Fibroblast of villous mesenchyme (primary cell): ENCODE results near the gene NADSYN1. TPM values are rescaled to one million over a fixed set of nuclear protein-coding genes. Genes with fewer than 3 reads are reported as not detected.

Experiments used
- DNase-seq: peaks from one replicate; pipeline ENCODE4 v3.0.0-alpha.2; 2010; ENCODE audit warnings: low read depth
- H3K4me3 ChIP-seq: 2 replicates; pipeline ENCODE4 v1.5.1; 2011; ENCODE audit warnings: low read depth, mild to moderate bottlenecking, low read length
- CTCF ChIP-seq: IDR thresholded peaks from 2 replicates; pipeline ENCODE4 v1.5.1; 2012; ENCODE audit warnings: low read depth, mild to moderate bottlenecking, low read length; ENCODE audit not compliant: insufficient read depth
- small RNA-seq: library from RNA; depleted of rRNA; stranded (forward); fragments of <200 nt; gene quantifications from one replicate; pipeline ENCODE3, GENCODE V24; 2012
- total RNA-seq: library from RNA; depleted of rRNA; stranded (reverse); fragments of >200 nt; gene quantifications from 2 replicates; pipeline ENCODE4 v1.2.3, GENCODE V29; 2012

Gene NADSYN1
- total RNA-seq, 1 donor = 71.2 TPM

DNA sequence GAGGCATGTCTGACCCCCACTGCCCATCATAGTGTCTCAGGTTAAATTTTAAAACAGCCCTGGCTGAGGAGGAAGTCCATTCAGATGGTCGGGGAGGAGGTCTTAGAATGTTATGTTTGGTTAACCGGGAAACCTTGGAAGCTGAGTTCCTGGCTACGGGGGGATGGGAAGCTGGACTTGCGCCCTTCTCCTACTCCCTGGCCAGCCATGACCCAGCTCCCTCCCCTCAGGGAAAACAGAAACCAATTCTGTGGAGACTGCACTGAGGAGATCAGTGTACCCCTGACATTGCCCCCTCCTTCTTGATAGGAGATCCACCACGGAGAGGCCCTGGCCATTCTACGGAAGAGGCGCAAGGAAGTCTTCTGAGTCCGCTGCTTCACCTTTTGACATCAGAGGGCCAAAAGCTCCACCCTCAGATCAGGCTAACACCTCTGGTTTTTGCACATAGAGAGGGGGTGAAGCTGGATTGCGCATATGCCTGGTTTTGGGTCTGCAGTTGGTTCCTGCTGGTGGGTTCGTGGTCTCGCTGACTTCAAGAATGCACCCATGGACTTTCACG is 92.5 kb downstream of the NADSYN1 start:
- no peak overlapping the region for H3K4me3 ChIP-seq
- TF ChIP-seq CTCF = no peak

DNA sequence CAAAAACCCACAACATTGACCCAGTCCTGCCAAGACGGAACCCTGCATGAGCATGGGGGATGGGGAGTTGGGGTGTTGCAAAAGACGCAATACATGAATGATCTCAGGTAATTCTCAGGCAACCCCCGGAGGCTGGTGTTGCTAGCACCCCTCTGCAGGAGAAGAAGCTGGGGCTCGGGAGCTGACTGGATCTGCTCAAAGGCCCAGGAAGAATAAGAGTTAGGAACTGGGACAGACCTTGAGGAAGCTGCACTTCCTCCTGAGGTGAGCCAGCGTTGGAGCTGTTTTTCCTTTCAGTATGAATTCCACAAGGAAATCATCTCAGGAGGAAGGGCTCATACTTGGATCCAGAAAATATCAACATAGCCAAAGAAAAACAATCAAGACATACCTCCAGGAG is 95.1 kb downstream of the NADSYN1 start, which contains the start of gene KRTAP5-9:
Gene KRTAP5-9 (plus strand): TSS at position 301 of the 400 bp plus-strand sequence. CDS start 238 bp downstream, outside the sequence.
- H3K4me3 ChIP-seq = no peak within 1 kb of the TSS
- DNase-seq = no peak
- TF ChIP-seq CTCF = no peak

More for the DNA sequence above, 92.5 kb downstream of the NADSYN1 start:
- DNase-seq = no peak

DNA sequence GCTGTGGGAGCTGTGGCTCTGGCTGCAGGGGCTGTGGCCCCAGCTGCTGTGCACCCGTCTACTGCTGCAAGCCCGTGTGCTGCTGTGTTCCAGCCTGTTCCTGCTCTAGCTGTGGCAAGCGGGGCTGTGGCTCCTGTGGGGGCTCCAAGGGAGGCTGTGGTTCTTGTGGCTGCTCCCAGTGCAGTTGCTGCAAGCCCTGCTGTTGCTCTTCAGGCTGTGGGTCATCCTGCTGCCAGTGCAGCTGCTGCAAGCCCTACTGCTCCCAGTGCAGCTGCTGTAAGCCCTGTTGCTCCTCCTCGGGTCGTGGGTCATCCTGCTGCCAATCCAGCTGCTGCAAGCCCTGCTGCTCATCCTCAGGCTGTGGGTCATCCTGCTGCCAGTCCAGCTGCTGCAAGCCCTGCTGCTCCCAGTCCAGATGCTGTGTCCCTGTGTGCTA is 95.7 kb downstream of the NADSYN1 start:
- no peak for DNase-seq
- no peak for TF ChIP-seq CTCF
- no peak overlapping the region for H3K4me3 ChIP-seq

Small RNA genes lying within 50 kb of the gene (small RNA-seq; reads per million reads assigned to genes)
- gene MIR6754 = not detected

Other genes with a start within 250 kb of the NADSYN1 start
- gene SHANK2, start 200.6 kb upstream of the NADSYN1 start, total RNA-seq = 0.86 and 0.97 TPM in 2 replicates
- gene DHCR7, start 4.8 kb upstream of the NADSYN1 start, total RNA-seq = 94.1 and 101 TPM in 2 replicates
- not detected in 2 replicates for gene KRTAP5-7, start 74.1 kb downstream of the NADSYN1 start, total RNA-seq
- gene KRTAP5-8, start 84.8 kb downstream of the NADSYN1 start, total RNA-seq = not detected in 2 replicates
- gene KRTAP5-9, start 95.2 kb downstream of the NADSYN1 start, total RNA-seq = 0.32 TPM in 1 of 2 replicates, not detected in the other
- not detected in 2 replicates for gene KRTAP5-10, start 112.4 kb downstream of the NADSYN1 start, total RNA-seq
- not detected in 2 replicates for gene KRTAP5-11, start 129.7 kb downstream of the NADSYN1 start, total RNA-seq